ENCODE data around the gene ARHGEF16. TPM values are rescaled to one million over a fixed set of nuclear protein-coding genes. Genes with fewer than 3 reads are reported as not detected.

Gene ARHGEF16
- total RNA-seq, 1 donor from 2014 or later = 2.0 TPM

GRCh38 chr1:3511306-3511705, 56.8 kb downstream of the ARHGEF16 start:
- Mint-ChIP-seq H3K36me3 (ENCODE audit: low read depth) (peaks cover 18% of the 10 kb centered on the region), H3K9me3 (ENCODE audit: low read depth) (no peaks in the 10 kb centered on the region), H3K27ac (ENCODE audit: unreplicated experiment) (no peak overlapping the region), H3K4me3 (ENCODE audit: unreplicated experiment) (no peak overlapping the region), H3K4me1 (ENCODE audit: low read depth) (peaks cover 8% of the 10 kb centered on the region), H3K27me3 (ENCODE audit: low read depth) (no peaks in the 10 kb centered on the region)
- TF ChIP-seq CTCF (IDR thresholded peaks at IDR 0.05) = no peak
- no peak for DNase-seq (ENCODE audit: low spot score)

- Mint-ChIP-seq H3K27ac (ENCODE audit: unreplicated experiment) (no peak overlapping the region), H3K4me1 (ENCODE audit: low read depth) (peaks cover 10% of the 10 kb centered on the region), H3K27me3 (ENCODE audit: low read depth) (no peaks in the 10 kb centered on the region), H3K9me3 (ENCODE audit: low read depth) (no peaks in the 10 kb centered on the region), H3K36me3 (ENCODE audit: low read depth) (peaks cover 13% of the 10 kb centered on the region), H3K4me3 (ENCODE audit: unreplicated experiment) (no peak overlapping the region)
- TF ChIP-seq CTCF (IDR thresholded peaks at IDR 0.05) = no peak
- DNase-seq (ENCODE audit: low spot score) = no peak
Observed at GRCh38 chr1:3511856-3512255, 57.4 kb downstream of the ARHGEF16 start.

GRCh38 chr1:3514404-3514803, 59.9 kb downstream of the ARHGEF16 start:
- Mint-ChIP-seq H3K9me3 (ENCODE audit: low read depth) (no peaks in the 10 kb centered on the region), H3K4me3 (ENCODE audit: unreplicated experiment) (no peak overlapping the region), H3K36me3 (ENCODE audit: low read depth) (peaks cover 11% of the 10 kb centered on the region), H3K4me1 (ENCODE audit: low read depth) (peaks cover 10% of the 10 kb centered on the region), H3K27me3 (ENCODE audit: low read depth) (no peaks in the 10 kb centered on the region), H3K27ac (ENCODE audit: unreplicated experiment) (no peak overlapping the region)
- TF ChIP-seq CTCF (IDR thresholded peaks at IDR 0.05) = no peak
- DNase-seq (ENCODE audit: low spot score) = no peak

- TF ChIP-seq CTCF (IDR thresholded peaks at IDR 0.05) = no peak
- H3K27ac Mint-ChIP-seq (ENCODE audit: unreplicated experiment) = no peak overlapping the region
- no peak for DNase-seq (ENCODE audit: low spot score)
- no peaks in the 10 kb centered on the region for H3K27me3 Mint-ChIP-seq (ENCODE audit: low read depth)
- H3K4me3 Mint-ChIP-seq (ENCODE audit: unreplicated experiment) = no peak overlapping the region
- H3K9me3 Mint-ChIP-seq (ENCODE audit: low read depth) = no peaks in the 10 kb centered on the region
- peaks cover 10% of the 10 kb centered on the region for H3K4me1 Mint-ChIP-seq (ENCODE audit: low read depth)
- H3K36me3 Mint-ChIP-seq (ENCODE audit: low read depth) = peaks cover 11% of the 10 kb centered on the region
Observed at GRCh38 chr1:3515272-3515671, 60.8 kb downstream of the ARHGEF16 start.

DNA sequence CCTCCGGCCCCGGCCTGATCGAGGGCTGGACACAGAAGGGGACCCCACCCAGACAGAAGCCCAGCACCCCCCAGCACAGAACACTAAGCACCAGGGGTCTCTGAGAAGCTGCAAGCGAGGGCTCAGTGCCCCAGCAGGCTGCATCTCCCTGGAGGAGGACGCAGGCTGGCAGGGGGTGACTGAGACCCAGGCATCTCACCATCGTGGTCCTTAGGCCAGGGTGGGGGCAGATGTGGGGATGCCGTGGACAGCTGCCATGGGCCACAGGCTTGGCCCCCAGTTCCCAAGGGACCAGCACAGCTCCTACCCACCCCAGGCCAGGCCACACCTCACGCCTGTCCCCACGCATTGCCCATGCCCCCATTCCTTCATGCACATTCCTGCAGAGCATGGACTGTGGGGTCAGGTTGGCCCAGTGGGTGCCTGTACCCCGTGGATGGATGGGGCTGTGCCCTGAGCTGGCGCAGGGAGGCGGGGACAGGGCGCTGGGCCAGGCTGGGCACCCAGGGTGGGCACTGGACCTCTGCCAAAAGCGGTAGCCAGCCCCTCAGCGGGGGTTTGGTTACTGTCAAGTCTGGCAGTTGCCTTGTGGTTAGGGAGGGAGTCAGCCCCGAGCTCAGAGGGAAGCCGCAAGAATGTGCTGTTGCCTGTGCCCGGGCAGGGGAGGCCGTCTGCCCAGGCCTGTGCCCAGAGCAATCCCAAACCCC, 61.5 kb downstream of the ARHGEF16 start:
- Mint-ChIP-seq H3K4me1 (ENCODE audit: low read depth) (peaks cover 10% of the 10 kb centered on the region), H3K27ac (ENCODE audit: unreplicated experiment) (no peak overlapping the region), H3K9me3 (ENCODE audit: low read depth) (no peaks in the 10 kb centered on the region), H3K36me3 (ENCODE audit: low read depth) (peaks cover 8% of the 10 kb centered on the region), H3K4me3 (ENCODE audit: unreplicated experiment) (no peak overlapping the region), H3K27me3 (ENCODE audit: low read depth) (no peaks in the 10 kb centered on the region)
- no peak for DNase-seq (ENCODE audit: low spot score)
- TF ChIP-seq CTCF (IDR thresholded peaks at IDR 0.05) = no peak
